ENCODE data around the gene DPP8.
"Not testable (repeated sequence)": the region's sequence is repeated elsewhere in the genome, so short reads cannot be mapped to it uniquely, and the experiment has no call there.

The DPP8 gene

DNA sequence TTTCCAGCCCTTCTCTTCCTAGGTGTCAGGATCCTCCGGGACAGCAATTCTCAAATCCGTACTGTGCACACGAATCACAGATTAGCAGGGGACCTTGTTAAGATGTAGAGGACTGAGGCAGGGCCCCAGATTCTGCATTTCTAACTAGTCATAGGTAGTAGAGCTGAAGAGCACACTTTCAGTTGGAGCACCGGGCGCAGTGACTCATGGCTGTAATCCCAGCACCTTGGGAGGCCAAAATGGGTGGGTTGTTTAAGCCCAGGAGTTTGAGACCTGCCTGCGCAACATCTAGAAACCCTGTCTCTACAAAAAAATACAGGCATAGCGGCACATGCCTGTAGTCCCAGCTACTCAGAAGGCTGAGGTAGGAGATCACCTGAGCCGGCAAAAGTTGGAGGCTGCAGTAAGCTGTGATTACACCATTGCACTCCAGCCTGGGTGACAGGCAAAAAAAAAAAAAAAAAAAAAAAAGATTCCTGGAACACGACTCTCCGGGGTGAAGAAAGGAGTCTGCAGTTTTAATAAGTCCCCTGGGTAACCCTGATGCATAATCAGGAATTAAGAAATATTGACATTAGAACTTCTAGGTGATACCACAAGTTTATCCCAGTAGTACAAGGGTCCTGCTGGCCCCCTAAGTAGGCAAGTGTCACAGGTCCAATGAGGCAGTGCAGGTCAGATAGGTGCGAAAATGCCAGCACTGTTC, 118.3 kb downstream of the DPP8 start:
- no peak for DNase-seq (ENCODE audit: insufficient read length)
- TF ChIP-seq TAF1 (IDR thresholded peaks at IDR 0.05; ENCODE audit: borderline replicate concordance, low read depth, low read length) (no peak), POLR2A (IDR thresholded peaks at IDR 0.05; ENCODE audit: low read depth, low read length) (no peak), POLR2AphosphoS5 (IDR thresholded peaks at IDR 0.05; ENCODE audit: low read depth, low read length) (no peak)
- no peak for FAIRE-seq

DNA sequence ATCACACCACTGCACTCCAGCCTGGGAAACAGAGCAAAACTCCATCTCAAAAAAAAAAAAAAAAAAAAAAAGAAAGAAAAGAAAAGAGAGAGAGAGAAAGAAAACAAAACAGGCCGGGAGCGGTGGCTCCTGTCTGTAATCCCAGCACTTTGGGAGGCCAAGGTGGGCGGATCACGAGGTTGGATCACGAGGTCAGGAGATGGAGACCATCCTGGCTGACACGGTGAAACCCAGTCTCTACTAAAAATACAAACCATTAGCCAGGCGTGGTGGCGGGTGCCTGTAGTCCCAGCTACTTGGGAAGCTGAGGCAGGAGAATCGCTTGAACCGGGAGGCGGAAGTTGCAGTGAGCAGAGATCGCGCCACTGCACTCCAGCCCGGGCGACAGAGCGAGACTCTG, 119.0 kb downstream of the DPP8 start:
- not testable (repeated sequence) for DNase-seq (ENCODE audit: insufficient read length); FAIRE-seq

DNA sequence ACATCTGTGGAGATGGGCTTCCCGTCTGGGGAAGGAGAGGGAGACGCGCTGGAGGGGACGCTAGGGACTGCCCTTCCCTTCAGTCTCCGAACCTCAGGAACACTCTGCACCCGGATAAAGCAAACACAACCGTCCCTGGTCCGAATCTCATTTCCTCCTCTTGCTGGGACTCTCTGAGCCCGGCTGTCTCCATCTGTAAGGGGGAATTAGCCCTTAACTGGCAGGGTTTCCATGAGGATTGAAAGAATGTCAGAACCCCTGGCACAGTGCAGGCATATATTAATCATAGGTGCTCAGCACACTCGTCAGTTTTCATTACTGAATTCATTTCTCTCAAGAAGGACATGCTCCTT, 120.5 kb downstream of the DPP8 start:
- DNase-seq (ENCODE audit: insufficient read length), result no peak
- FAIRE-seq, result no peak
- TF ChIP-seq POLR2A (IDR thresholded peaks at IDR 0.05; ENCODE audit: low read depth, low read length), result no peak
- no peak for TF ChIP-seq POLR2AphosphoS5 (IDR thresholded peaks at IDR 0.05; ENCODE audit: low read depth, low read length)
- TF ChIP-seq TAF1 (IDR thresholded peaks at IDR 0.05; ENCODE audit: borderline replicate concordance, low read depth, low read length), result no peak

DNA sequence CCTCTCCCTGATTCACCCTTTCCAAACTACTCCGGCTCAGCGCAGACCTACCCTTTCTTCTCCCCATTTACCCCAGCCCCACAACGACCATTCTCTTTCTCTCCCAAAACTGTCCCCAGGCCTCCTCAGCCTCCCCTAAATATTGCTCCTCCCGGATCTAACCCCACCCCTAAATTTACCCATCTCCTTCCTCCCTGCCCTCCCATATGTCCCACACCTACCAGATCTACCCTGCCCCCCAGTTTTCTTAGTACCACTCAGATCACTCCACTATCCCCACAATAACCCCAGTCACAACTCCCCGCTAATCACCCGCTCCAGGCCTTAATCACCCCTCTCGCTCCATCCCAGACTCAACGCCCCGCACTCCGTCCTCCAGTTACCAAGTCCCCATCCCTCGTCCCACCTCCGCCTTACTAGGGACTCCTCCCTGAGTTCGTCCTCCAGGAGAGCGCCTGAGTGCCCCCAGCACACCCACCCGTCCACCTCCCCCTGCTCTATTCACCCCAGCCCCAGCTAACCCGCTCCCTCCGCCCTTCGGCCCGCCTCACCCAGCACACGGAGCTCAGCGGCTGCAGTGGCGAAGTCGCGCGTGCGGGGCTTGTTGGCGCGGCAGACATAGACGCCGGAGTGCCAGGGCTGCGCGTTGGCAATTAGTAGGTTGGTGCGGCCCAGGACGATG, 121.1 kb downstream of the DPP8 start:
- FAIRE-seq (no peak), DNase-seq (ENCODE audit: insufficient read length) (no peak)
- no peak for TF ChIP-seq POLR2A (IDR thresholded peaks at IDR 0.05; ENCODE audit: low read depth, low read length)
- TF ChIP-seq TAF1 (IDR thresholded peaks at IDR 0.05; ENCODE audit: borderline replicate concordance, low read depth, low read length), result no peak
- no peak for TF ChIP-seq POLR2AphosphoS5 (IDR thresholded peaks at IDR 0.05; ENCODE audit: low read depth, low read length)

DNA sequence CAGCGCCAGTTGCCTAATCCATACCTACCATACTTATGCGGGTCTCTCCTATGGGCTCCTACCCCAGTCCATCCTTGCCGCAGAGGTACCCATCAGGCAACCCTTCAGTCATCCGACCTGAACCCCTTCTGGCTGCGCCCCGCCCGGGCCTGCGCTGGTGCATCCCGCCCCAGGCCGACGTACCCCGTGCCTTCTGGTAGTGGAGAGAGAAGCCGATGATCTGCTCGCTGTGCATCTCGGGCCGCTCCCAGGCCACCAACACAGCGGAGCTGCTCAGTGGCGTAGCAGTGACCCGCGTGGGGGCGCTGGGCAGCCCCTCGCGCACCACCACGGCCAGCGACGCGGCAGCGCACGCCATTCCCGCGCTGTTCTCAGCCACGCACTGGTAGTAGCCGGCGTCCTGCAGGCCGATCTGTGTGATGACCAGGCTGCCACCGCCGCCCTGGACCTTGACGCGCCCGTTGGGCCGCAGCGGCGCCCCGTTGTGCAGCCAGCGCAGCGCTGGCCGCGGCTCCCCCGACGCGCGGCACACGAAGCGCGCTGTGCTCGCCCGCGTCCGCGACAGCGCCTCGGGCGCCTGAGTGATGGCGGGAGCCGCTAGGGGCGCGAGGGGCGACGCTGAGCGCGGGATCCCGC, 121.8 kb downstream of the DPP8 start:
- TF ChIP-seq POLR2AphosphoS5 (IDR thresholded peaks at IDR 0.05; ENCODE audit: low read depth, low read length) (no peak), POLR2A (IDR thresholded peaks at IDR 0.05; ENCODE audit: low read depth, low read length) (no peak), TAF1 (IDR thresholded peaks at IDR 0.05; ENCODE audit: borderline replicate concordance, low read depth, low read length) (no peak)
- no peak for FAIRE-seq
- DNase-seq (ENCODE audit: insufficient read length), result no peak

DNA sequence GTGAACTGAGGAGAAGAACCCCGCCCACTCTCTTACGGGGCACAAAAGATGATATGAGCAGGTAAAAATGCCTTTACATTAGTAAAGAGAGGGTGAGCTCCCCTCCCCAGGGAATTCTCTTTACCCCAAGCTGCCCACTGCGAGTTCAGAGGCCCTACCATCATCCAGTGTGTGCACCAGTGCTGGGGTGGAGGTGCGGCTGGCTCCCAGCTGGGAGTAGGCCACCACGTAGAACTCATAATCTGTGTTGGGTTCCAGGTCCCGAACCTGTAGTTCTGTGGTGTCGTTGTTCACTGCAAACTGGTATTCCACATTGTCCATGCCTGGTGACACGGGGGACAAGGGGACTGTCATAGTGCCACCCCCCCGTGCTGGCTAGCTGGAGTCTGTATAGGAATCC, 122.6 kb downstream of the DPP8 start:
- FAIRE-seq, result no peak
- DNase-seq (ENCODE audit: insufficient read length), result no peak
- TF ChIP-seq POLR2AphosphoS5 (IDR thresholded peaks at IDR 0.05; ENCODE audit: low read depth, low read length) (no peak), POLR2A (IDR thresholded peaks at IDR 0.05; ENCODE audit: low read depth, low read length) (no peak), TAF1 (IDR thresholded peaks at IDR 0.05; ENCODE audit: borderline replicate concordance, low read depth, low read length) (no peak)

DNA sequence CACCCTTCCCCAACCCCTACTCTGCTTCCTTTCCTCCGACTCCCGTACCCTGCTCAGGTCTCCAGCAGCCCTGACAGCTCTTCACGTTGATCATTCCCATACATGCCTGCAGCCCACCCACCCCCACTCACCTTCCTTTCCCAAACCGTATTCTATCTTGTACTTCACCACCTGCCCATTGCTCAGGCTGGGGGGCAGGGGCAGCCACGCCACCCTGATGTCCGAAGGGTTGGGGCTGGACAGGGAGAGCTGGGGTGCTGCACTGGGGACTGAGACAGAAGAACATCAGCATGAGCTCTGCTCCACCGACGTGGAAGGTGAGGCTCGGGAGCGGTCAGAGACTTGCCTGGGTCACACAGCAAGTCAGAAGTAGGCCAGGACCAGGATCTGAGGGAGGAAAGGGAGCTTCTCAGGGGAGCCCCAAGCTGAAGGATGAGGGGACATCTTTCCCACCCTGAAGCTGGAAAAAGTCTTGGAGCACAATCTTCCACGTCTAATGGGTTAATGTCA, 123.2 kb downstream of the DPP8 start:
- FAIRE-seq, result no peak
- no peak for DNase-seq (ENCODE audit: insufficient read length)
- TF ChIP-seq POLR2AphosphoS5 (IDR thresholded peaks at IDR 0.05; ENCODE audit: low read depth, low read length) (no peak), TAF1 (IDR thresholded peaks at IDR 0.05; ENCODE audit: borderline replicate concordance, low read depth, low read length) (no peak), POLR2A (IDR thresholded peaks at IDR 0.05; ENCODE audit: low read depth, low read length) (no peak)

DNA sequence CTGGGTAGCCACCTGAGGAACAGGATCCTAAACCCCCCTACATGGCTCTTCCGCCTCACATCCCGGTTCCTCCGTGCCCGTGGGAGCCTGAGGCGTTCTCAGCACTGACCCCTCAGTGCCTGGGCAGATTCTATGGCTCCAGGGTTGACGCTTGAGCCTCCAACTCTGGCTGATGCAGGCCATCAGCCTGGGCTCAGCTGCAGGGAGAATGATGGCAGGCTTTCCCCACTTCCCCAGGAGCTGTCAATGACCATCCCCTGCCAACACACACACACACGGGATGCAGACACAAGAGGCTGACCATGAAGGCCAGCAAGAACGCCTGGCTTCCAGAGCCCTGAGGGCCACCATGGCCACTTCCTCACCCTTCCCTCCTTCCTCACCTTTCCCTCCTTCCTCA, 123.9 kb downstream of the DPP8 start:
- FAIRE-seq, result no peak
- DNase-seq (ENCODE audit: insufficient read length), result no peak
- TF ChIP-seq TAF1 (IDR thresholded peaks at IDR 0.05; ENCODE audit: borderline replicate concordance, low read depth, low read length) (no peak), POLR2A (IDR thresholded peaks at IDR 0.05; ENCODE audit: low read depth, low read length) (no peak), POLR2AphosphoS5 (IDR thresholded peaks at IDR 0.05; ENCODE audit: low read depth, low read length) (no peak)

DNA sequence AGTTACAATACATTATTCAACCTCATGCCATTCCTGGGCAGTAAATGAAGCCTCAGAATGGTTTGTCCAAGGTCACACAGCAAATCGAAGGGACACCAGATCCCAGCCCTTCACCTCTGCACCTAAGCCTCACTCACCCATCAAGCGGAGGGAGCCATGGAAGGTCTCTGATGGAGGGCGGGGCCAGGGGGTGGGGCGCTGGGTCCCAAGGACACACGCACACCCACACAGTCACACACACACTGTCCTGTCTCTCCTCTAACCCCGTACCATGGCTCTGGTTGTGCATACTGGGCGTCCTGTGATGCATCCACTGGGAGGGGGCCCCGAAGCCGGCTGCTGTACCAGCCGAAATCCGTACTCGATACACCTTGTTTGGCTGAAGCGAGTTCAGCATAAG, 124.4 kb downstream of the DPP8 start:
- no peak for TF ChIP-seq POLR2A (IDR thresholded peaks at IDR 0.05; ENCODE audit: low read depth, low read length)
- no peak for TF ChIP-seq TAF1 (IDR thresholded peaks at IDR 0.05; ENCODE audit: borderline replicate concordance, low read depth, low read length)
- no peak for TF ChIP-seq POLR2AphosphoS5 (IDR thresholded peaks at IDR 0.05; ENCODE audit: low read depth, low read length)
- DNase-seq (ENCODE audit: insufficient read length) (no peak), FAIRE-seq (no peak)
